Effector CD8-positive, alpha-beta T cell (primary cell): ENCODE measurements around the gene OXCT1.
"Not testable (repeated sequence)": the region's sequence is repeated elsewhere in the genome, so short reads cannot be mapped to it uniquely, and the experiment has no call there.

Experiments used
- DNase-seq: peaks from one replicate; lab custom pipeline; 2025; lab: John Stamatoyannopoulos, UW

Gene OXCT1

GRCh38 chr5:41773799-41774198 lies 96.4 kb downstream of the OXCT1 start:
- DNase-seq = no peak

GRCh38 chr5:41772785-41773442 lies 97.3 kb downstream of the OXCT1 start:
- no peak for DNase-seq

GRCh38 chr5:41772056-41772455 lies 98.2 kb downstream of the OXCT1 start:
- DNase-seq = no peak

GRCh38 chr5:41770799-41771198 lies 99.4 kb downstream of the OXCT1 start:
- no peak for DNase-seq

- DNase-seq = no peak
These were observed 101.5 kb downstream of the OXCT1 start for GRCh38 chr5:41768692-41769091.

GRCh38 chr5:41764650-41765049 lies 105.6 kb downstream of the OXCT1 start:
- DNase-seq = no peak

GRCh38 chr5:41763574-41763973 lies 106.7 kb downstream of the OXCT1 start:
- no peak for DNase-seq

GRCh38 chr5:41763081-41763480 lies 107.1 kb downstream of the OXCT1 start:
- no peak for DNase-seq

- no peak for DNase-seq
These were observed 107.8 kb downstream of the OXCT1 start for GRCh38 chr5:41762426-41762825.

- no peak for DNase-seq
These were observed 108.6 kb downstream of the OXCT1 start for GRCh38 chr5:41761663-41762062.

- no peak for DNase-seq
These were observed 114.5 kb downstream of the OXCT1 start for GRCh38 chr5:41755705-41756104.

- DNase-seq = no peak
These were observed 115.4 kb downstream of the OXCT1 start for GRCh38 chr5:41754857-41755256.

- DNase-seq = no peak
These were observed 118.4 kb downstream of the OXCT1 start for GRCh38 chr5:41751867-41752266.

GRCh38 chr5:41748631-41749030 lies 121.6 kb downstream of the OXCT1 start:
- DNase-seq = no peak

GRCh38 chr5:41747708-41748107 lies 122.5 kb downstream of the OXCT1 start:
- no peak for DNase-seq

GRCh38 chr5:41747301-41747700 lies 122.9 kb downstream of the OXCT1 start:
- DNase-seq = no peak

GRCh38 chr5:41742608-41743007 lies 127.6 kb downstream of the OXCT1 start:
- not testable (repeated sequence) for DNase-seq

GRCh38 chr5:41738710-41739354 lies 131.4 kb downstream of the OXCT1 start:
- DNase-seq = no peak

- no peak for DNase-seq
These were observed 133.6 kb downstream of the OXCT1 start for GRCh38 chr5:41736641-41737040.

GRCh38 chr5:41735213-41735612 lies 135.0 kb downstream of the OXCT1 start:
- DNase-seq = no peak

- DNase-seq = not testable (repeated sequence)
These were observed 140.8 kb downstream of the OXCT1 start for GRCh38 chr5:41729381-41729780.

- no peak for DNase-seq
These were observed 141.9 kb downstream of the OXCT1 start for GRCh38 chr5:41728281-41728680.

GRCh38 chr5:41722359-41722950 lies 147.8 kb downstream of the OXCT1 start:
- no peak for DNase-seq
